ENCODE measurements around the gene CLTC. TPM values are rescaled to one million over a fixed set of nuclear protein-coding genes. Genes with fewer than 3 reads are reported as not detected.

The CLTC gene
- total and polyA plus RNA-seq, 7 experiments from 2014 or later: 31.2 to 174 (median 78.1) TPM

GRCh38 chr17:59693582-59693981 is 73.9 kb downstream of the CLTC start:
- Histone ChIP-seq H3K9me3 (ENCODE audit: control insufficient read depth in 2 of 3, low read length in 3 of 3) (no peaks in the 10 kb centered on the region), H3K4me3 (ENCODE audit: low read length) (no peak overlapping the region), H3K27ac (ENCODE audit: low read depth, low read length) (no peak overlapping the region), H3K36me3 (ENCODE audit: control insufficient read depth in 2 of 3, insufficient read depth in 3 of 3, low read length in 3 of 3) (peaks cover 0 to 74% (median 19%) of the 10 kb centered on the region in 3 experiments), H3K27me3 (ENCODE audit: control insufficient read depth in 2 of 2, insufficient read depth in 2 of 2, low read length in 2 of 2) (no peaks in the 10 kb centered on the region), H3K4me1 (ENCODE audit: control insufficient read depth in 2 of 2, insufficient read depth in 2 of 2, low read length in 2 of 2) (no peaks in the 10 kb centered on the region)
- H3K4me3 Mint-ChIP-seq: no peak overlapping the region
- H3K4me1 Mint-ChIP-seq: peaks cover 8 to 25% (median 14%) of the 10 kb centered on the region in 7 donors
- POLR2A ChIA-PET: no interaction called here
- DNase-seq (no peak), ATAC-seq (no peak)
- peaks cover 4 to 44% (median 24%) of the 10 kb centered on the region in 5 donors for H3K36me3 Mint-ChIP-seq
- H3K27ac Mint-ChIP-seq: peak overlapping the region in 2 of 9 donors; percentile 33 to 62
- no peaks in the 10 kb centered on the region for H3K9me3 Mint-ChIP-seq
- CTCF ChIA-PET: no interaction called here
- intact Hi-C loops (cut with micrococcal nuclease): no loop called here
- no peaks in the 10 kb centered on the region for H3K27me3 Mint-ChIP-seq

DNA sequence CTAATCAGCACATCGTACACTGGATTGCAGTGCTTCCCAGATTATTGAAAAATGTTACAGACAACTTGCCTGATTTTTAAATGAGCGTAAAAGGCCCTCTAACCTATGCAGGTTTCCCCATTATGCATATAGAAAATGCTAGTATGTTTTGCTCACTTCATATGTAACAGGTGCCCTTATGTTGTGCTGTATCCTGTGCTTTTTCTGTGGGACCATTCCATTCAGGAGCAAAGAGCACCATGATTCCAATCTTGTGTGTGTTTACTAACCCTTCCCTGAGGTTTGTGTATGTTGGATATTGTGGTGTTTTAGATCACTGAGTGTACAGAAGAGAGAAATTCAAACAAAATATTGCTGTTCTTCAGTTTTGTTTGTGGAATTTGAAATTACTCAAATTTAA is 74.6 kb downstream of the CLTC start:
- no peak for ATAC-seq
- POLR2A ChIA-PET: no interaction called here
- Histone ChIP-seq H3K27ac (ENCODE audit: low read depth, low read length) (peak overlapping the region; percentile 10), H3K4me3 (ENCODE audit: low read length) (no peak overlapping the region), H3K4me1 (ENCODE audit: control insufficient read depth in 2 of 2, insufficient read depth in 2 of 2, low read length in 2 of 2) (no peaks in the 10 kb centered on the region), H3K36me3 (ENCODE audit: control insufficient read depth in 2 of 3, insufficient read depth in 3 of 3, low read length in 3 of 3) (peaks cover 0 to 78% (median 19%) of the 10 kb centered on the region in 3 experiments), H3K9me3 (ENCODE audit: control insufficient read depth in 2 of 3, low read length in 3 of 3) (no peaks in the 10 kb centered on the region), H3K27me3 (ENCODE audit: control insufficient read depth in 2 of 2, insufficient read depth in 2 of 2, low read length in 2 of 2) (no peaks in the 10 kb centered on the region)
- intact Hi-C loops (cut with micrococcal nuclease): no loop called here
- Mint-ChIP-seq H3K4me1 (peaks cover 10 to 33% (median 19%) of the 10 kb centered on the region in 7 donors), H3K9me3 (no peaks in the 10 kb centered on the region), H3K4me3 (no peak overlapping the region), H3K27me3 (no peaks in the 10 kb centered on the region), H3K27ac (peak overlapping the region in 5 of 9 donors; percentile 4 to 49 (median 9)), H3K36me3 (peaks cover 11 to 52% (median 26%) of the 10 kb centered on the region in 5 donors)
- DNase-seq: no peak
- CTCF ChIA-PET: no interaction called here

DNA sequence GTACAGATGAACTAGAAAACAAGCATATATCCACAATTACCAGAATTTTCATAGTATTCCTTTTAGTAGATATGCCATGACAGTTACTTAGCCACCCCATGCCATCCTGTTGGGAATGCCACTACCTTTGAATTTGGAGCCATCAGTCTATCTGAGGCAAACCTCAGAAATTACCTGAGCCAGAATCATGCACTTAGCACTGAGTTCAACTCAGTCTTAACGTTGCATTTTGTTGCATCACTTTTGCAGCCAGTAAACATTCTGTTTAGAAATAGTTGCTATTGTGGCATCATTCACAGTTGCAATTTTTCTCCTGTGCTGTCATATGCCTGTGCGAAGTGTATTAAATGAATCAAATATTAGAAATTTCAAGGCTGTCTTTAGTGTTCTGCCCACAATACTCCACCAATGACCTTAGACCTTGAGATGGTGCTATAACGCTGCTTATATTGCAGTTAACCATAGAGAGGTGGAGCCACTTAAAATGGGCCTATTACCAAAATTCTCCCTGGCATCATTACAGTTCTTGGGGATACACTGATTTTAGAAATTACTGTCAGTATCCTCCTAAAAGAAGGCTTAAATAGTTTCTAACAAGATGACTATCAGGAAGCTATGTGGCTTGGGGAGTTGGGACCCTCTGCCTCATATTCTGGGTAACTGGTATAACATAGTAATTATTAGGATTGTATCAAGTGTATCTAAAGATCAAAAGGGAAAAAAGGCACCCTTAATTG is 76.4 kb downstream of the CLTC start:
- Mint-ChIP-seq H3K36me3 (peaks cover 17 to 56% (median 32%) of the 10 kb centered on the region in 5 donors), H3K9me3 (no peaks in the 10 kb centered on the region), H3K4me1 (peaks cover 16 to 48% (median 35%) of the 10 kb centered on the region in 7 donors), H3K4me3 (no peak overlapping the region), H3K27me3 (no peaks in the 10 kb centered on the region), H3K27ac (peak overlapping the region in 3 of 9 donors; percentile 2 to 47 (median 8))
- DNase-seq: no peak
- POLR2A ChIA-PET: no interaction called here
- Histone ChIP-seq H3K36me3 (ENCODE audit: control insufficient read depth in 2 of 3, insufficient read depth in 3 of 3, low read length in 3 of 3) (peaks cover 0 to 68% (median 9%) of the 10 kb centered on the region in 3 experiments), H3K4me3 (ENCODE audit: low read length) (no peak overlapping the region), H3K27me3 (ENCODE audit: control insufficient read depth in 2 of 2, insufficient read depth in 2 of 2, low read length in 2 of 2) (no peaks in the 10 kb centered on the region), H3K4me1 (ENCODE audit: control insufficient read depth in 2 of 2, insufficient read depth in 2 of 2, low read length in 2 of 2) (no peaks in the 10 kb centered on the region), H3K9me3 (ENCODE audit: control insufficient read depth in 2 of 3, low read length in 3 of 3) (no peaks in the 10 kb centered on the region), H3K27ac (ENCODE audit: low read depth, low read length) (no peak overlapping the region)
- no peak for ATAC-seq
- CTCF ChIA-PET: no interaction called here
- intact Hi-C loops (cut with micrococcal nuclease): no loop called here

DNA sequence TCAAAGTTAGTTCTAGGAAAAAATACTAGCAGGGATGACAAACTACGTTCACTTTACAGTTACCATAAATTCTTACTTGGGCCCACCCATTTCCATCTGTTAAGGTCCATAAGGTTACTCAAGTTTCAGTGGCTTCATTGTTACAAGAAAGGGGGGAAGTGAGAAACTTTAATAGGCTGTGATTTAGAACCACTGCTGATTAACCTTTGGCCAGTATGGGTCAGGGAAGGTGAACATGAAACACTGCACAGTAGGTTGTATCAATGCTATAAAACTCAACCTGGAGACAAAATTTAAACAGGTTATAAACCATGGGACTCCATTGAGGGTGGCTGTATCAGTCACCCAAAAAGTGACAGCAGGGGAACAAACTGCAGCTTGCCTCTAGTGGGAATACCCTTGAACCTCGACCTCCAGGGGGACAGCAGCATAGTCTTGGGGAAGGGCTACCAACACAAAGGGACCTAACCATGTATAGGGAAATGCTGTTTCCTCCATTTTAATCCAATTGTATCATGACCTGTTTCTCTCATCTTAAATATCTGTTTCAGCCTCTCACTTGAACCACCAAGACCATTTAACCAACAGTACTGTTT is 77.1 kb downstream of the CLTC start:
- H3K27me3 ChIP-seq (ENCODE audit: control insufficient read depth in 2 of 2, insufficient read depth in 2 of 2, low read length in 2 of 2): no peaks in the 10 kb centered on the region
- no peaks in the 10 kb centered on the region for H3K9me3 ChIP-seq (ENCODE audit: control insufficient read depth in 2 of 3, low read length in 3 of 3)
- Mint-ChIP-seq H3K4me1 (peaks cover 18 to 51% (median 37%) of the 10 kb centered on the region in 7 donors), H3K9me3 (no peaks in the 10 kb centered on the region), H3K36me3 (peaks cover 17 to 53% (median 31%) of the 10 kb centered on the region in 5 donors), H3K4me3 (no peak overlapping the region), H3K27me3 (no peaks in the 10 kb centered on the region), H3K27ac (peak overlapping the region in 6 of 9 donors; percentile 2 to 60 (median 38))
- DNase-seq (no peak), ATAC-seq (no peak)
- H3K27ac ChIP-seq (ENCODE audit: low read depth, low read length): no peak overlapping the region
- ChIA-PET CTCF (no interaction called here), POLR2A (no interaction called here)
- intact Hi-C loops (cut with micrococcal nuclease): no loop called here
- no peaks in the 10 kb centered on the region for H3K4me1 ChIP-seq (ENCODE audit: control insufficient read depth in 2 of 2, insufficient read depth in 2 of 2, low read length in 2 of 2)
- H3K4me3 ChIP-seq (ENCODE audit: low read length): no peak overlapping the region
- H3K36me3 ChIP-seq (ENCODE audit: control insufficient read depth in 2 of 3, insufficient read depth in 3 of 3, low read length in 3 of 3): peaks cover 0 to 67% (median 8%) of the 10 kb centered on the region in 3 experiments

GRCh38 chr17:59698143-59698542 is 78.4 kb downstream of the CLTC start:
- Histone ChIP-seq H3K9me3 (ENCODE audit: control insufficient read depth in 2 of 3, low read length in 3 of 3) (no peaks in the 10 kb centered on the region), H3K27me3 (ENCODE audit: control insufficient read depth in 2 of 2, insufficient read depth in 2 of 2, low read length in 2 of 2) (no peaks in the 10 kb centered on the region), H3K36me3 (ENCODE audit: control insufficient read depth in 2 of 3, insufficient read depth in 3 of 3, low read length in 3 of 3) (peaks cover 0 to 58% (median 8%) of the 10 kb centered on the region in 3 experiments), H3K4me1 (ENCODE audit: control insufficient read depth in 2 of 2, insufficient read depth in 2 of 2, low read length in 2 of 2) (peaks cover 0 to 5% of the 10 kb centered on the region in 2 donors), H3K27ac (ENCODE audit: low read depth, low read length) (no peak overlapping the region), H3K4me3 (ENCODE audit: low read length) (no peak overlapping the region)
- no peak for ATAC-seq
- Mint-ChIP-seq H3K4me3 (peak overlapping the region in 2 of 10 donors; percentile 1 to 28), H3K4me1 (peaks cover 18 to 65% (median 50%) of the 10 kb centered on the region in 7 donors), H3K27me3 (no peaks in the 10 kb centered on the region), H3K36me3 (peaks cover 16 to 55% (median 31%) of the 10 kb centered on the region in 5 donors), H3K27ac (peak overlapping the region in 8 of 9 donors; percentile 1 to 83 (median 48)), H3K9me3 (no peaks in the 10 kb centered on the region)
- no peak for DNase-seq
- POLR2A ChIA-PET: no interaction called here
- CTCF ChIA-PET: no interaction called here
- intact Hi-C loops (cut with micrococcal nuclease): no loop called here

GRCh38 chr17:59699218-59699617 is 79.5 kb downstream of the CLTC start:
- Histone ChIP-seq H3K27me3 (ENCODE audit: control insufficient read depth in 2 of 2, insufficient read depth in 2 of 2, low read length in 2 of 2) (no peaks in the 10 kb centered on the region), H3K4me3 (ENCODE audit: low read length) (no peak overlapping the region), H3K36me3 (ENCODE audit: control insufficient read depth in 2 of 3, insufficient read depth in 3 of 3, low read length in 3 of 3) (peaks cover 0 to 50% (median 8%) of the 10 kb centered on the region in 3 experiments), H3K4me1 (ENCODE audit: control insufficient read depth in 2 of 2, insufficient read depth in 2 of 2, low read length in 2 of 2) (peaks cover 0 to 6% of the 10 kb centered on the region in 2 donors), H3K9me3 (ENCODE audit: control insufficient read depth in 2 of 3, low read length in 3 of 3) (no peaks in the 10 kb centered on the region), H3K27ac (ENCODE audit: low read depth, low read length) (no peak overlapping the region)
- Mint-ChIP-seq H3K4me3 (peak overlapping the region in 1 of 10 donors; percentile 20), H3K27ac (peak overlapping the region in 5 of 9 donors; percentile 3 to 60 (median 10)), H3K4me1 (peaks cover 21 to 69% (median 59%) of the 10 kb centered on the region in 7 donors), H3K27me3 (no peaks in the 10 kb centered on the region), H3K9me3 (no peaks in the 10 kb centered on the region), H3K36me3 (peaks cover 19 to 49% (median 34%) of the 10 kb centered on the region in 5 donors)
- intact Hi-C loops (cut with micrococcal nuclease): no loop called here
- ChIA-PET POLR2A (no interaction called here), CTCF (no interaction called here)
- DNase-seq (no peak), ATAC-seq (no peak)

Data from naive thymus-derived CD4-positive, alpha-beta T cell (primary cell).